C4-2B (cell line): ENCODE results near the gene GNB2.

Source experiments
- CTCF ChIP-seq: fragments of 450-650 bp; conservative IDR thresholded peaks from 2 replicates; pipeline ENCODE4 v1.5.1; 2017; ENCODE audit warnings: mild to moderate bottlenecking
- ZFX ChIP-seq: fragments of 450-650 bp; IDR thresholded peaks from 2 replicates; pipeline ENCODE4 v1.6.1; 2017

DNA sequence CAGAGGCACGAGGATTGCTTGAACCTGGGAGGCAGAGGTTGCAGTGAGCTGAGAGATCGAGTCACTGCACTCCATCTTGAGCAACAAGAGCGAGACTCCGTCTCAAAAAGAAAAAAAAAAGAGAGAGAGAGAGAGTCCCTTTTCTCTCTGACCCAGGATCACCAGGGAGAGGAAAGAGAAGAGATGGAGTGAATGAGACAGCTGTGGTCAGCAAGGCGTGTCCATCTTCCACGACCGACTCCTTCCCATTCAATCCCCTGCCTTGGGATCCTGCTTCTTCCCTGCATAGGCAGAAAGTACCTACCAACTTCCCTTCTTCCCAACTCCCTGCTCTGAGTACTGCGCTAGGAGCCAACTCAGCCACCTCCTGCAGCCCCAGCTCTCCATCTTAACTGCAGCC is 54.7 kb downstream of the GNB2 start:
- TF ChIP-seq CTCF (no peak), ZFX (no peak)
